ENCODE measurements around the gene FBXL13.
"Not testable (repeated sequence)": the region's sequence is repeated elsewhere in the genome, so short reads cannot be mapped to it uniquely, and the experiment has no call there.

The FBXL13 gene

GRCh38 chr7:103074519-103075336 is at the start of gene FBXL13, which contains the start of gene ARMC10:
TSS of gene FBXL13 (minus strand) at chr7:103074796.
TSS of gene ARMC10 (plus strand) at chr7:103075140. CDS start at chr7:103075273, 133 bp downstream.
- DNase-seq (ENCODE audit: low read depth), result peak; percentile 86

DNA sequence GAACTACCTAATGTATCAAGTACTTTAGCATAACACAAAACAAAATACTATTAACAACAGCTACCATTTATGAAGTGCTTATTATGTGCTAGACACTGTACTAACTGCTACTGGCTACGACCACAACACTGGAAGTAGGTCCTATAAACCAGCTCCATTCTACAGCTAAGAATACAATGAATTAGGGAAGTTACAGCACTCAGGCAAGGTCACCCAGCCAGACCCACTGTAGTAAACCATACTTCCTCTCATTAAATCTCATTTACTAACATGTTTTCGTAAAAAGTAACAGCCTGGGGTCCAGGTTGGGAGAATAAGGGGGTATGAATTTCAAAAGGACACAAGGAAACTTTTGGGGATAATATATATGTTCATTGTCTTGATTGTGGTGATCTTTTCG is 48.9 kb upstream of the FBXL13 start:
- no peak for DNase-seq (ENCODE audit: low read depth)

DNA sequence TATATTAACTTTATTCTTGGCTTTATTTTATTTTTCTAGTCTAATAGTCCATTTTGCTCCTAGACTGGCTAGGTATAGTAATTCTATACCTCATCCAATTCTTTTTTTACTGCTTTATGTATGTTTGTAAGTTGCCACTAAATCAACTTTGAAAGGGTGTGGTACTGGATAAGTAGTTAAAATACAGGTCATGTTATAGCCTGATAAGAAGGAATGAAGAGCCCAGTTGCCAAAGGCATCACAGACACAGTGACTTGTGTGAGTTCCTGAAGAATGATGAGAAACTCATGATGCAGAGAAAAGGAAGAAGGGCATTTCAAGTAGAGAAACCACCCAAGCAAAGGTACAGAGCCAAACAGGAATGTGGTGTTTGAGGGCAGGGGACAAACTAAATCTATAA is 47.0 kb upstream of the FBXL13 start:
- DNase-seq (ENCODE audit: low read depth), result no peak

GRCh38 chr7:103120362-103120761 is 45.8 kb upstream of the FBXL13 start:
- no peak for DNase-seq (ENCODE audit: low read depth)

GRCh38 chr7:103119791-103120291 is 45.2 kb upstream of the FBXL13 start:
- DNase-seq (ENCODE audit: low read depth), result no peak

DNA sequence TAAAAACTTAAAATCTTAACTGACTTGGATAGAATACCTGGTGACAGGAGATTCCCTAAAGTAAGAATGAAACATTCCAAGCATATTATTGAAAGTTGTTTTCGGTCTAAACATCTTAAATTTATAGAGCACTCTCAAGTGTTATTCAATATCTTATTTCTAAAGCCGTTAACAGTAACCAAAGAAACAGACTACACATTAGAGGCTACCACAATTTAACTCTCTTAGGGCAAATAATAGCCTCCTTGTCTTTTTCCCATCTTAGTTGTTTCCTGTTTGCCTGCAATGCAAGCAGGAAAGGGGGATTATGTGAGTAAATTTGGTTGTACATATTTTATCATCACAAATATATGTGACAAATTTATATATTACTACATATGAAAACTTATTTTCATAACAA is 42.9 kb upstream of the FBXL13 start:
- DNase-seq (ENCODE audit: low read depth), result no peak

DNA sequence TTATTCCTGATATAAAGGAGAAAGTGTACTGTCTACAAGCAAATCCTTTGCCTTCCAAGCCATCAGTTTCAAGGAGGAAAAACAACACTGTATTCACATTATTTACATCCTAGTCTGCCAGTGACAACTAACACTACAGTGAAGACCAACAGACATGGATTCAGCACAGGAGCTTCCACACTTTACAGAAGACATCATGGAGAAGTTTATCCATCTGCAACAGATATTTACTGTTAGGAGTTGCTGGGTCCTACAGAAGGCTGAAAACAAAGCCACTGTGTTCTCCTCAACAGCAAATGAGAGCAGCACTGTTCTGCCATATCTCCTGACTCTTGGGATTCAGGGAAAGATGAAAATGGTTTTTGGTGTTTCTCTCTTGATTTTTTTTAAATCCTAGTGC is 42.4 kb upstream of the FBXL13 start:
- no peak for DNase-seq (ENCODE audit: low read depth)

DNA sequence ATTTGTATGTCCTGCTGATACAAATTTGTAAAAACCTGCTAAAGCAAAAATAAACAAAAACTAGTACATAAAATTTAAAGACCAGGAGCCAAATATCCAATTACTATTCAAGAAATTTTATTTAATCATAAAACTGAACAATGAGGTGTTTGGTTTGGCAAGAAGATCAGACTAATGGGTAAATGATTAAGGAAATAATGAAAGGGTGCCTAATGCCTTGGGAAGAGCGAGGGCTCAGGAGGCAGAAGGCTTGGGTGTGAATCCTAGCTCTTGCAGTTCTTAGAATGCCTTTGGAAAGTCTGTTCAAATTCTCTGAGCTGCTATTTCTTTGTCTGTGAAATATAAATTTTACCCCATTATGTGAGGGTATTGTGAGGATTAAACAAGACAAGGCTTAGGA is 41.9 kb upstream of the FBXL13 start:
- no peak for DNase-seq (ENCODE audit: low read depth)

- no peak for DNase-seq (ENCODE audit: low read depth)
Observed at GRCh38 chr7:103115771-103116170, 41.2 kb upstream of the FBXL13 start.

GRCh38 chr7:103114576-103115008 is 40.0 kb upstream of the FBXL13 start:
- no peak for DNase-seq (ENCODE audit: low read depth)

DNA sequence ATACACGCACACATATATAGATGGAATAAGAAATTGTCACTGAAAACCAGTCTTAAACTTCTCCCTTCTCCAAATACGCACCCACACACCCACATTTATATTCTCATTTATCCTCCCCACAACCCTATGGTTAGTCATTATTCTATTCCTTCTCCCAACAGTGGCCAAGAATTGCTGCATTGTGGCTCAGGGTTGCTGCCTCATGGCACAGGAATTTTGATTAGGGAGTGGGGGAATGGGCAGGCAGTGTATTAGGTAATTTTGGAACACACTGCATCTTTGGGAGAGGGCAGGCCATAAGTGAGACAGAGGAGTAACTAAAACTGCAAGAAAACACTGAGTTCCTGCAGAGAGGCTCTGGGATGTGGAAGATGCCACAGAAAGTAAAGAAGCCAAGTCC is 38.6 kb upstream of the FBXL13 start:
- DNase-seq (ENCODE audit: low read depth), result no peak

- DNase-seq (ENCODE audit: low read depth), result not testable (repeated sequence)
Observed at GRCh38 chr7:103106703-103107070, 32.1 kb upstream of the FBXL13 start.

DNA sequence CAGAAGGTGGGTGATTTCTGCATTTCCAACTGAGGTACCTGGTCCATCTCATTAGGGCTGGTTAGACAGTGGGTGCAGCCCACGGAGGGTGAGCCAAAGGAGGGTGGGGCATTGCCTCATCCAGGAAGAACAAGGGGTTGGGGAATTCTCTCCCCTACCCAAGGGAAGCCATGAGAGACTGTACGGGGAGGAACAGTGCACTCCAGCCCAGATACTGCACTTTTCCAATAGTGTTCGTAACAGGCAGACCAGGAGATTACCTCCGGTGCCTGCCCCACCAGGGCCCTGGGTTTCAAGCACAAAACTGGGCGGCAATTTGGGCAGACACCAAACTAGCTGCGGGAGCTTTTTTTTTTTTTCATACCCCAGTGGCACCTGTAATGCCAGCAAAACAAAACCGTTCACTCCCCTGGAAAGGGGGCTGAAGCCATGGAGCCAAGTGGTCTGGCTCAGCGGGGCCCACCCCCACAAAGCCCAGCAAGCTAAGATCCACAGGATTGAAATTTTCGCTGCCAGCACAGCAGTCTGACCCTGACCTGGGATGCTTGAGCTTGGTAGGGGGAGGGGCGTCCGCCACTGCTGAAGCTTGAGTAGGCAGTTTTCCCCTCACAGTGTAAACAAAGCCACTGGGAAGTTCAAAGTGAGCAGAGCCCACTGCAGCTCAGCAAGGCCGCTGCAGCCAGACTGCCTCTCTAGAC is 31.6 kb upstream of the FBXL13 start:
- DNase-seq (ENCODE audit: low read depth), result no peak

DNA sequence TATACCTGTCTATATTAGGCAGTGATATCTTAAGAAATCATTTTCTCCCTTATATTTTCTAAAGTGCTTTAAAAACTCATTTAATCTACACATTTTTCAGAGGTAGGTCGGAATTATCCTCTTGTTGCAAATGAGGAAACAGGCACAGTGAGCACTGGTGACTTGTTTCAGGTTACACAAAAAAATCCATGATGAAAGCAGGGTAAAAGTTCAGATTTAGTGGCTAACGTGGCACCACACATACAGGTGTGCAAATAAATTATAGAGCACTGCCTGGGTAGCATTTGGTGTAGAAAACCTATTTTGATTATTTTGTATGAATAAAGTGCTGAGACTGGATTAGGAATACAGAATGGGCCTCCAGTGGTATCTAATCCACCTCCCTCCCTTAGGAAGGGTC is 26.9 kb upstream of the FBXL13 start:
- DNase-seq (ENCODE audit: low read depth), result no peak

GRCh38 chr7:103100348-103100747 is 25.8 kb upstream of the FBXL13 start:
- DNase-seq (ENCODE audit: low read depth), result no peak

DNA sequence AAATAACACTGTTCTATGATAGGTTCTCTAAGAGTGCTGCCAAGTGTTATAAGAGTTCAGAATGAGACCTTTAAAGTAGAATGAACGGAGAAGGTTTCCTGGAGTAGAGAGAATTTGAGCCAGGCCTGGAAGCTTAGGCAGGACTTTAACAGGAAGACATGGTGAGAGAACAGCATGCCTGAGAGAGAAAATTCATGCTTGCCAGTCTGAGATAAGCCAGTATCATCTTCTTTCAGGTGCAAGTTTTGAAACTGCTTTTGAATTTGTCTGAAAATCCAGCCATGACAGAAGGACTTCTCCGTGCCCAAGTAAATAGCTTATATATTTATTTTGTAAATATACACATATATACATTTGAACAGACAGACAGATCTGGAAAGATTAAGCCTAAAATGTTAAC is 22.4 kb upstream of the FBXL13 start:
- no peak for DNase-seq (ENCODE audit: low read depth)

DNA sequence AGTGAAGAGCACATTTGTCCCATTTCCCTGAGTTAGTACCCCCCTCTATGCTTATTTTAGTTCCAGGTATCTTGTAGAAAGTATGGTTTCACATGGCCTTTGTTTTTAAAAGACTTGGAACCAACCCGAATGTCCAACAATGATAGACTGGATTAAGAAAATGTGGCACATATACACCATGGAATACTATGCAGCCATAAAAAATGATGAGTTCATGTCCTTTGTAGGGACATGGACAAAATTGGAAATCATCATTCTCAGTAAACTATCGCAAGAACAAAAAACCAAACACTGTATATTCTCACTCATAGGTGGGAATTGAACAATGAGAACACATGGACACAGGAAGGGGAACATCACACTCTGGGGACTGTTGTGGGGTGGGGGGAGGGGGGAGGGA is 21.0 kb upstream of the FBXL13 start:
- not testable (repeated sequence) for DNase-seq (ENCODE audit: low read depth)

DNA sequence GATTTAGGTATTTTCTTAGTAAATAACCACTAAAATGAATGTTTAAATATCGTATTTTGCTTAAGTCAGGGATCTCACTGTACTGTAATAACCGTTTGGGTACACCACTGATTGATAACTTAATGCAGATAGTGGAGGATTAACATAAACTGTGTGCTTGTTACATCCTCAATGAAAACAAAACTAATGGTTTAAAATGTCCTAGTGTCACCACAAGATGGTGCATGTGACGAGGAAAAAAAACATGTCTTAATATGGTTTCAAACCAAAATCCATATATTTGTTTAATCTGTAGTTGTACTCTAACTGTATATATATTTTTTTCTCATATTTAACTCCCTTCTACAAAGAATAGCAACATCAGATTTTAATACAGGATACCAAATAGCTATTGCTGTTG is 19.5 kb upstream of the FBXL13 start:
- no peak for DNase-seq (ENCODE audit: low read depth)

GRCh38 chr7:103093429-103093828 is 18.8 kb upstream of the FBXL13 start:
- DNase-seq (ENCODE audit: low read depth), result no peak

- not testable (repeated sequence) for DNase-seq (ENCODE audit: low read depth)
Observed at GRCh38 chr7:103092321-103092720, 17.7 kb upstream of the FBXL13 start.

- DNase-seq (ENCODE audit: low read depth), result no peak
Observed at GRCh38 chr7:103083210-103083609, 8.6 kb upstream of the FBXL13 start.

GRCh38 chr7:103082497-103082896 is 7.9 kb upstream of the FBXL13 start:
- DNase-seq (ENCODE audit: low read depth), result no peak

DNA sequence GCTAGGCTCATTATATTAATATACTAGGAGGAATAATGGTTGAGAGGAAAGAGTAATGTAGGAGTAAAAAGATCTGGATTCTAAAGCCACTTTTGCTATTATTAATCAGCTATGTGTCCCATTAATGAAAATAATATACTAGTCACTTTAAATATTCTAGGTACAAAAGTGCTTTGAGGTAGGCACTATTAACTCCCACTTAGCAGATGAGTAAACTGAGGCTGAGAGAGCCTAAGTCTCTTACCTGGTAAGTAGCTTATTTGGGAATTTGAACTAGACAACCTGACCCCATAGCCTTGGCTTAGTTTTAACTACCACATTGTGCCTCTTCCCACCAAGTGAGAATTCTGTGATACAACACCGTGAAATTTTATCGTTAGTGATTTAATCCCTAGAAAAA is 6.3 kb upstream of the FBXL13 start:
- DNase-seq (ENCODE audit: low read depth), result no peak
